ENCODE data around the gene UBE2O. TPM values are rescaled to one million over a fixed set of nuclear protein-coding genes. Genes with fewer than 3 reads are reported as not detected.
A peak's percentile ranks its signal among the peaks of the same experiment; 100 is the strongest.

Gene UBE2O
- total RNA-seq, 1 experiment from 2014 or later = 64.7 TPM

- ATAC-seq = peak; percentile 16
- Histone ChIP-seq H3K27me3 (ENCODE audit: low read length) (no peaks in the 10 kb centered on the region), H3K27ac (ENCODE audit: low read length) (peak overlapping the region; percentile 25), H3K4me1 (ENCODE audit: insufficient read depth, low read length) (peaks cover 21% of the 10 kb centered on the region), H3F3A (ENCODE audit: low read length, unreplicated experiment) (no peaks in the 10 kb centered on the region), H3K4me3 (ENCODE audit: low read length) (peak overlapping the region; percentile 73), H3K9me3 (ENCODE audit: low read length) (no peaks in the 10 kb centered on the region), H3K4me2 (ENCODE audit: low read length) (peak overlapping the region; percentile 100), H3K79me2 (ENCODE audit: low read length) (peaks cover 11% of the 10 kb centered on the region), H4K20me1 (ENCODE audit: low read length) (no peaks in the 10 kb centered on the region), H3K36me3 (ENCODE audit: low read depth, low read length) (no peaks in the 10 kb centered on the region), H3K9me2 (replicated peaks; ENCODE audit: low read length) (no peaks in the 10 kb centered on the region), H3K9ac (ENCODE audit: low read length) (peak overlapping the region; percentile 84), H2AFZ (ENCODE audit: low read length) (peak overlapping the region; percentile 84)
- intact Hi-C loops (cut with micrococcal nuclease) = no loop called here
- CTCF ChIA-PET = interaction anchor here (0.8 to 1.7 kb wide), 4 partner anchors 13 to 114 kb away, joined by 3 to 10 read pairs (median 4); partner anchors contain the start of gene PRPSAP1
- POLR2A ChIA-PET (ENCODE audit: unreplicated experiment) = interaction anchor here (0.6 to 1.7 kb wide), 5 partner anchors 10 to 1511 kb away, joined by 3 to 8 read pairs (median 4); partner anchors contain the start of gene PRPSAP1
- BruUV-seq (replicated peaks) = no TSS peak
- TF ChIP-seq EZH2phosphoT487 (IDR thresholded peaks at IDR 0.05; ENCODE audit: borderline replicate concordance, low read length) (no peak), CTCF (conservative IDR thresholded peaks at IDR 0.05; ENCODE audit: low read depth, low read length) (peak; percentile 45; the same call in 1 of the 2 replicates)
- peak; percentile 37 for DNase-seq
Observed at GRCh38 chr17:76383546-76384221, 69.3 kb downstream of the UBE2O start.

DNA sequence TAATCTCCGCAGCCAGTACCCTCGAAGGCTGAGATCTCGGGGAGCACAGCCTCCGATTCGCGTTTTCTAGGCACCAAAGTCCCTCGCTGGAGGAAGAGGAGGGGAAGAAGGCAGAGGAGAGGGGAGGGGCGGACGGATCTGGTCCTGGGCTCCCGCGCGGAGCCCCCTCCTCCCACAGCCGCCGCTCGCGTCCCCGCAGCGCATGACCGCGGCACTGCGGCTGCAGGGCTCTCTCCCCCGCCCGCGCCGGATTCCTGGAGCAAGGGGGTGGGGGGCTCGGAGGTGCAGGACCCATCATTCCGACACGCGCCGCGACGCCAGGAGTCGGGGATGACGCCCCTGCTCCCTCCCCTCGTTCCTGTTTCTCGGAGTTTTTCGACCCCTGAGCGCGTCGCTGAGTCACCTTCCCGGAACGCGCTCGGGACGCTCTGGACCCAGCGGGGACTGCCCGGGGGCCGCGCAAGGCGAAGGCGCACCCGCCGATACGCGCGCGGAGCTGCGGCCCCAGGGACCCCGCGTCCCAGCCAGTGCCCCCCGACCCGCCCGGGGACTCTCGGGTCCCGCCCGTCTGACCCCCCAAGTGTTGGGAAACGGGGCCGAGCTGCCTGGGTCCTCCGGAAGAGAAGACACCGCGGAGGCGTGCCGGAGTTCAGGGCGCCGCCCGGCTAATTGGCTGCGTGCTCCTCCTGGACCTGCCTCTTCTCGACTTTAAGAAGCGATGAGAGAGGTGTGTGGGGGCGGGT, 70.0 kb downstream of the UBE2O start:
- ChIA-PET CTCF (interaction anchor here (1.2 kb wide), 1 partner anchor 13 kb away, joined by 10 read pairs; no protein-coding TSS in a partner anchor), POLR2A (ENCODE audit: unreplicated experiment) (interaction anchor here (0.7 to 1.1 kb wide), 3 partner anchors 9 to 505 kb away, joined by 3 to 5 read pairs (median 3); partner anchors contain the start of gene PRPSAP1)
- H4K20me1 ChIP-seq (ENCODE audit: low read length) = no peaks in the 10 kb centered on the region
- no TSS peak for BruUV-seq (replicated peaks)
- DNase-seq (peak; percentile 66), ATAC-seq (peak; percentile 29)
- no peaks in the 10 kb centered on the region for H3K9me2 ChIP-seq (replicated peaks; ENCODE audit: low read length)
- peak overlapping the region; percentile 84 for H2AFZ ChIP-seq (ENCODE audit: low read length)
- H3K79me2 ChIP-seq (ENCODE audit: low read length) = peaks cover 11% of the 10 kb centered on the region
- H3K4me1 ChIP-seq (ENCODE audit: insufficient read depth, low read length) = peaks cover 21% of the 10 kb centered on the region
- H3K9ac ChIP-seq (ENCODE audit: low read length) = peak overlapping the region; percentile 84
- H3K27me3 ChIP-seq (ENCODE audit: low read length) = no peaks in the 10 kb centered on the region
- H3K36me3 ChIP-seq (ENCODE audit: low read depth, low read length) = no peaks in the 10 kb centered on the region
- no peaks in the 10 kb centered on the region for H3K9me3 ChIP-seq (ENCODE audit: low read length)
- H3K4me3 ChIP-seq (ENCODE audit: low read length) = peak overlapping the region; percentile 73
- TF ChIP-seq EZH2phosphoT487 (IDR thresholded peaks at IDR 0.05; ENCODE audit: borderline replicate concordance, low read length) (no peak), CTCF (conservative IDR thresholded peaks at IDR 0.05; ENCODE audit: low read depth, low read length) (no peak), EZH2 (IDR thresholded peaks at IDR 0.05; ENCODE audit: low read length, unreplicated experiment) (no peak)
- H3F3A ChIP-seq (ENCODE audit: low read length, unreplicated experiment) = no peaks in the 10 kb centered on the region
- H3K4me2 ChIP-seq (ENCODE audit: low read length) = peak overlapping the region; percentile 100
- intact Hi-C loops (cut with micrococcal nuclease) = no loop called here
- no peak overlapping the region for H3K27ac ChIP-seq (ENCODE audit: low read length)

All from PC-3 (cell line).